DMS 273 (cell line): ENCODE data around the gene RAB1A.
A peak's percentile ranks its signal among the peaks of the same experiment; 100 is the strongest.
"Not testable (repeated sequence)": the region's sequence is repeated elsewhere in the genome, so short reads cannot be mapped to it uniquely, and the experiment has no call there.

Experiments
- DNase-seq: peaks from one replicate; lab custom pipeline; 2025; ENCODE audit not compliant: unreplicated experiment; lab: John Stamatoyannopoulos, UW

Gene RAB1A

DNA sequence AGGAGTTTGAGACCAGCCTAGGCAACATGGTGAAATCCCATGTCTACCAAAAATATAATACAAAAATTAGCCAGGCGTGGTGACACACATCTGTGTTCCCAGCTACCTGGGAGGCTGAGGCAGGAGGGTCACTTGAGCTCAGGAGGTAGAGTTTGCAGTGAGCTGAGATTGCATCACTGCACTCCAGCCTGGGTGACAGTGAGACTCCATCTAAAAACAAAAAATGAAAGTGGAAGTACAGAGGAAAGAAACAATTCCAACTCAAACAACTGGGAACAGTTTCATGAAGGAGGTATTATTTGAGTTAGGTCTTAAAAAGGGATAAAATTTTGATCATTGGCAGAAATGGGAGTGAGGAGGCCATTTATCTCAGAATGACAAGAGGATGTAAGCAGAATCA is 6.3 kb upstream of the RAB1A start:
- DNase-seq = no peak

DNA sequence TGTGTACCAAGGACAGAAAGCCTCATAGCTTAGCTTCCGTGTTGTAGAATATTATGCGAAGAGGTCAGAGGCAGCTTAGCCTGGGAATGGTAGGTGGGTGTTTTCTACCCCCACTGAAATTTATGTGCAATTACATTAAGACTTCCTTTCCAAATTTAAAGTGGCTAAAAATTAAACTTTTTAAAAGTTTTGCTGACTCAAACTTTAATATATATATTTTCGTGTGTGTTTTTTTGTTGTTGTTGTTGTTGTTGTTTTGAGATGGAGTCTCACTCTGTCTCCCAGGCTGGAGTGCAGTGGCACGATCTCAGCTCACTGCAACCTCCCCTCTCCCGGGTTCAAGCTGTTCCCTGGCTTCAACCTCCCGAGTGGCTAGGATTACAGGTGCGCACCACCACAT is 4.3 kb upstream of the RAB1A start:
- no peak for DNase-seq

DNA sequence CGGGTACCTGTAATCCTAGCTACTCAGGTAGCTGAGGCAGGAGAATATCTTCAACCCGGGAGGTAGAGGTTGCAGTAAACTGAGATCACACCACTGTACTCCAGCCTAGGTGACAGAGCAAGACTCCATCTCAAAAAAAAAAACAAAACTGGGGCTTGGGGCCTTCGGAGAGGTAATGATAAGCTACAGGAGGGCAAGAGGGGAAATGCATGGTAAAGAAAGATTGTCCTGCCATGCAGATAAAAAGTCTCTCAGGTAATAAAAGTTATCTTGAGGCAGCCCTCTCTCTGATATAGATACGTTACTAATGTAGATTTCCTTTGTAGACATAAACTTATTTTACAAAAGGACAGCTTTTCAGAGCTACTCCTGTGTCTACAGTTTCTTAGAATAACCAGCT is 3.7 kb upstream of the RAB1A start:
- DNase-seq = no peak

DNA sequence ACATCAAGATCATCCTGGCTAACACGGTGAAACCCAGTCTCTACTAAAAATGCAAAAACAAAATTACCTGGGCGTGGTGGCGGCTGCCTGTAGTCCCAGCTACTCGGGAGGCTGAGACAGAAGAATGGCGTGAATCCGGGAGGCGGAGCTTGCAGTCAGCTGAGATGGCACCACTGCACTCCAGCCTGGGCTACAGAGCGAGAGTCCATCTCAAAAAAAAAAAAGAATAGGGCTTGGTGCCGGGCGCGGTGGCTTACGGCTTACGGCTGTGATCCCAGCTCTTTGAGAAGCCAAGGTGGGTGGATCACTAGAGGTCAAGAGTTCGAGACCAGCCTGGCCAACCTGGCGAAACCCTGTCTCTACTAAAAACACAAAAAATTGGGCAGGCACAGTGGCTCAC is 3.0 kb upstream of the RAB1A start:
- not testable (repeated sequence) for DNase-seq

- no peak for DNase-seq
Observed at GRCh38 chr2:65130664-65131175, 814 bp upstream of the RAB1A start.

DNA sequence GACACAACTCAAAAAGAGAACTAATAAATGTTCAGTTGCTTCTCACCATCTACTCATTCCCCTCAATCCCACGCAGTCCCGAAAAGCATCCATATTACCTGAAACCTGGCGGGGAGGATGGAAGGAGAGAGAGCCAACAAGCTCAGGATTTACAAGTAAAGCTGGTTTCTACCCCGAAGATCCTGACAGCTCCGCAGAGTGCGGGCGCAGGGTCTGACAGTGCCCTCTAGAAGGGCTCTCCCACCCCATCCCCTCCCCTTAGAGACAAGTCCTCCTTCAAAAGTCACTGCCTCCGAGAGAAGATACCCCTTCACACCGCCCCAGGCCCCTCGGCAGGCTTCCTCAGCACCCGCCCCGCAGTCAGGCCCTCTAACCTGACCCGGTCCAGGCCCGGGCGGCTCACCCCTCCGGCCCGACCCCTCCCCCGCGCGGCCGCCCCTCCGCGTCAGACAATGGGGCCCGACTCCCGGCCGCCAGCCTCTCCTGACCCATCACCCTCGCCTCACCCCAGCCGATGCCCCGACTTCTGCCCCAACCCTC is 550 bp downstream of the RAB1A start:
- DNase-seq = peak; percentile 60

DNA sequence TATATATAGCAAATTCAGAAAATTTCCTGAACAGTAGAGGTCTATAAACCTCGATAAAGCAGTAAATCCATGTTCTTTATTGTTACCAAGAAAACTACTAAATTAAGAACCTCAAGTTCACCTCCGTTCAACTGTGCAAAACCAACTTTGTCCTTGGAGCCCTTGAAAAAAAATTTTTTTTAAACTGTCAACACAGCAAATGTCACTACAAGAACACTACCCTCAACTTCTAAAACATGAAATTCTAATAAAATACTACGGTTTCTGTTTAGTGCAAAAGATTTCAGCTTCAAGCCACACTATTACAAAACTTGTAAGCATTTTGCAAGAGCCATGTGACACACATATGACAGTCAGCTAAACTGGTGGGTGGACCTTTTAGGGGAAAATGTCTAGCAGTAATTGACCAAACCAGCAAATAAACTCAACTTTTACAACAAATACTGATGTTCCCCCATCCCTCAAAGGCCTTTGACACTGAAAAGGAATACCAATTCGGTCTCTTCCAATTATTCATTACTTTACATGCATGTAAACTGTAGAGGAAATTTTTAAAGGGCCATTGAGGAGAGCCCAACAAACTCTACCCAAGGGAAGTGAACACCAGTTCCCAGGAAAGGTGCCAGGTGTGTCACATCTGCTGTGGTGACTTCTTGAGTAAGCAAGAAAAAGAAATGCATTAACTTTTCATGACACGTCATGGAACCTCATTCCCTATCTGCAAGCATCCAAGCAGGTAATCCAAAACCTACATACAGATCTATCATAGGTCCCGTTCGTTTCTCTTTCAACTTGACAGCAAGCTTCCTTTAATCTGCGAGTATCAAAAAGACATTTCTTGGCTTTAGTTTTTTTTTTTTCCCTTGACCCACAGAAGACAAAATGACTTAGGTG is 1.4 kb downstream of the RAB1A start:
- peak; percentile 32 for DNase-seq

GRCh38 chr2:65125457-65125856 is 4.4 kb downstream of the RAB1A start:
- DNase-seq = not testable (repeated sequence)

GRCh38 chr2:65122313-65122712 is 7.6 kb downstream of the RAB1A start:
- DNase-seq = no peak

GRCh38 chr2:65120990-65121693 is 8.8 kb downstream of the RAB1A start:
- DNase-seq = no peak

- no peak for DNase-seq
Observed at GRCh38 chr2:65116645-65117044, 13.3 kb downstream of the RAB1A start.

- DNase-seq = no peak
Observed at GRCh38 chr2:65114921-65115320, 15.0 kb downstream of the RAB1A start.

DNA sequence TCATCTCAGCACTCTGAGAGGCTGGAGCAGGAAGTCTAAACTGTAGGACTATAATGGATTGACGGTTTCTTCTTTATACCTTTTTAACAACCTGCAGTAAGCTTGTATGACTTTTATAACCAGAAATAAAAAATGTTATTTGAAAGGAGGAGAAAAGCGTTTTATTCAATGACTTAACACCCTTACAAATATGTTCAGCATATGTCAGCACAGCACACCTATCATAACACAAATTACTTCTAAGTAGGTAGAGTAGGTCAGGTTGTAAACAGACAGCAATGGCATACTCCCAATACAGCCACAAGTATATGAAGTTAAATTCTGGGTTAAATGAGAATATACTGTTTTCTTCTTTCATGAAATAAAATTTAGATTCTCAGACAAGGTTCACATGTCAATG is 16.1 kb downstream of the RAB1A start:
- no peak for DNase-seq

- DNase-seq = no peak
Observed at GRCh38 chr2:65113229-65113628, 16.7 kb downstream of the RAB1A start.

- no peak for DNase-seq
Observed at GRCh38 chr2:65112633-65113032, 17.3 kb downstream of the RAB1A start.

GRCh38 chr2:65108780-65109179 is 21.1 kb downstream of the RAB1A start:
- no peak for DNase-seq

GRCh38 chr2:65107530-65107929 is 22.4 kb downstream of the RAB1A start:
- no peak for DNase-seq

DNA sequence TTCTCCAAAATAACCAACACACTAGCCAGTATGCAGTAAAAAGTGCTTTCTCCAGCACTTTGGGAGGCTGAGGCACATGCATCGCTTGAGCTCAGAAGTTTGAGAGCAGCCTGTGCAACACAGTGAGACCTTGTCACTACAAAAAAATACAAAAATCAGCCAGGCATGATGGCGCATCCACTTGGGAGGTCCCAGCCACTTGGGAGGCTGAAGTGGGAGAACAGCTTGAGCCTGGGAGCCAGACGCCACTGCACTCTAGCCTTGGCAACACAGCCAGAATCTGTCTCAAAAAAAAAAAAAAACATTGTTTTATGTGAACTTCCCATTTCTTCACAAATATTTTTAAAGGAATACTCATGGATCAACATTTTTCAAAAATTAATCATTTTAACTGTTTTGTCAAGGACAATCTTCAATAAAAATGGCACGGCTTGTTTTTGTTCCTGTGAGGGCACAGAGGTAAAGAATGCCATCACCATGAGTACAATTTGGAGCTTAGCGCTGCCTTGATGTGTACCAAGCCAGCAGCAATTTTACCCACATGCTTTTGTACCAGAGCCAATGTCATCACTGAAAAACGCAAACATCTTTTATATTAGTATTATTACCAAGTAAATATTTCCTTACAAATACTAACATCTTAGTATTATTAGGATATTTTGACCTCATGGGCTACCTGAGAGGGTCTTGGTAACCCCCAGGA is 26.7 kb downstream of the RAB1A start:
- no peak for DNase-seq

DNA sequence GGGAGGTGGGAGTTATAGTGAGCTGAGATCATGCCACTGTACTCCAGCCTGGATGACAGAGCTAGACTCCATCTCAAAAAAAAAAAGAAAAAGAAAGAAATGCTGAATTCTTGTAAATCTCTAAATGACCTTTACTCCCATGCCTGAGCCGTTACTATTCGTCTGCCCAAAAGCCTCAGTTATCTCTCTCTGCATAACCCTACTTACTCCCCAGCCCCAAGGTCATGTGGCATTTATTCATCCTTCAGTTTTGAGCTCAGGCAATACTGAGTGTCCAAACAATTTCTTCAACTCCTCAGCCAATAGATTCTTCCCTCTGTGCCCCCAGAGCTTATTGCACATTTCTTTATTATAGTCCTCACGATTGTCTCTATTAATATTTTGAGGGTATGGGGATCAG is 28.8 kb downstream of the RAB1A start:
- DNase-seq = no peak

DNA sequence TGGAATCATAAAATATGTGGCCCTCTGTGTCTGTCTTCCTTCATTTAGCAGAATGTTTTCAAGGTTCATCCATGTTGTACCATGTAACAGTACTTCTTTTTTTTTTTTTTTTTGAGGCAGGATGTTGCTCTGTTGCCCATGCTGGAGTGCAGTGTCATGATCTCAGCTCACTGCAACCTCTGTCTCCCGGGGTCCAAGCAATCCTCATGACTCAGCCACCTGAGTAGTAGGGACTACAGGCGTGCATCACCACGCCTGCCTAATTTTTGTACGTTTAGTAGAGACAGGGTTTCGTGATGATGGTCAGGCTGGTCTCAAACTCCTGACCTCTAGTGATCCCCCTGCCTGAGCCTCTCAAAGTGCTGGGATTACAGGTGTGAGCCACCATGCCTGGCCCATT is 31.2 kb downstream of the RAB1A start:
- no peak for DNase-seq

GRCh38 chr2:65097844-65098243 is 32.1 kb downstream of the RAB1A start:
- DNase-seq = no peak
